Lower leg skin (tissue), 4 donors: ENCODE data around the gene SOCS1. TPM values are rescaled to one million over a fixed set of nuclear protein-coding genes. Genes with fewer than 3 reads are reported as not detected.

Source experiments
- DNase-seq, 2 donors: peaks; one replicate each; pipeline ENCODE4 v3.0.0-alpha.2; 2019; ENCODE audit warnings: low spot score in 2 of 2
- H3K4me3 ChIP-seq: fragments of 200-600 bp; sonication (generic); 2 replicates; pipeline ENCODE4 v1.5.1; 2017; ENCODE audit warnings: mild to moderate bottlenecking, low read depth; ENCODE audit not compliant: poor library complexity, severe bottlenecking
- POLR2A ChIP-seq, 2 donors: fragments of 450-650 bp; IDR thresholded peaks; one replicate each; pipeline ENCODE4 v1.6.1; 2016 to 2017; ENCODE audit warnings: antibody characterized with exemption in 2 of 2, mild to moderate bottlenecking in 1 of 2, moderate library complexity in 1 of 2
- WGBS, 2 donors: methylation state at CpG; one replicate each; pipeline ENCODE4 v1.1.5; 2018; 5-methylcytosine and 5-hydroxymethylcytosine counted together
- intact Hi-C: fragments of 100-400 bp; cut with DNase I; formaldehyde crosslinking; loops from one replicate; pipeline ENCODE4 v1.15.0; 2023; ENCODE audit warnings: low total_unique reads
- total RNA-seq, 4 donors: library from RNA; depleted of rRNA; stranded (reverse); fragments of >200 nt; gene quantifications; one replicate each; pipeline ENCODE4 v1.1.0, GENCODE V29; 2016
- TF ChIP-seq, protein P1 (sequence below), 3 donors: fragments of 450-650 bp; IDR thresholded peaks; one replicate each; pipeline ENCODE4 v1.5.1; 2016; ENCODE audit warnings: antibody characterized with exemption in 3 of 3, mild to moderate bottlenecking in 3 of 3, moderate library complexity in 2 of 3

Gene SOCS1
- total RNA-seq, 4 donors from 2014 or later = 7.7 to 20.6 (median 10.1) TPM

DNA sequence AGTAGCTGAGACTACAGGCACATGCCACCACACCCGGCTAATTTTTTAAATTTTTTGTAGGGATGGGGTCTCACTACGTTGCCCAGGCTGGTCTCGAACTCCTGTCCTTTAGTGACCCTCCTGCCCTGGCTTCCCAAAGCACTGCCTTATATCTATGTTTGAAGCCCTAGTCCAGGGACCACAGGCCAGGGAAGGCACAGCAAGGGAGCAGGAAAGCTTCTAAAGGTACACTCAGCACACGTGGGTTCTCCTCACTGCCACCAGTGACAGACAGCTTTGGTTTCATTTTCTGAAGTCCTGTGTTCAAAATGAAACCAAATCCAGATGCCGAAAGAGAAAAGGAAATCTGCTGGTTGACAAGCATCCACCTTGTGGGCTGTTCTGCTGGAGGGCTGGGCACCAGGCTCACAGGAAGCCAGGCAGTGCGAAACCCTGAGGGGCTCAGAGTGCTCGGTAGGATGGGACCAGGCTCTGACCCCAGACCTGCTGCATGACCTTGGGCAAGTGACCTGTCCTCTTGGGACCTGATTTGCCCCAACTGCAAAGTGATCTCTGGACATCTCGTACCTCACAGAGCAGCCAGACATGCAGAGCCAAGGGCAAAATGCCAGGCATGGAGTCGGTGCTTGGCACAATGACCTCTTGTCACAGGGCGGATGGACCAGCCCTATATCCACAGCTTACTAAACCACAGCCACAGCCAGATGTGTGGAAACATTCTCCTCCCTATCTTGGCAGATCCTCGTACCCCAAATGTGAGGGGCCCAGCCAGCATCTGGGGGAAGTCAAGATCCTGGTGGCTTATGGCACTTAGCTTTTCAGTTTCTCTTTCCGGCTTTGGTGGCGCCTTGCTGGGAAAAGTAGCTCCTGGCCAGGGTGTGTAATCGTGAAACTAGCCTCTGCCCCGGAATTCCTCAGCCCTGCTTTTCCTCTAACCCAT, 2.8 kb upstream of the SOCS1 start:
- TF ChIP-seq, protein P1, sequence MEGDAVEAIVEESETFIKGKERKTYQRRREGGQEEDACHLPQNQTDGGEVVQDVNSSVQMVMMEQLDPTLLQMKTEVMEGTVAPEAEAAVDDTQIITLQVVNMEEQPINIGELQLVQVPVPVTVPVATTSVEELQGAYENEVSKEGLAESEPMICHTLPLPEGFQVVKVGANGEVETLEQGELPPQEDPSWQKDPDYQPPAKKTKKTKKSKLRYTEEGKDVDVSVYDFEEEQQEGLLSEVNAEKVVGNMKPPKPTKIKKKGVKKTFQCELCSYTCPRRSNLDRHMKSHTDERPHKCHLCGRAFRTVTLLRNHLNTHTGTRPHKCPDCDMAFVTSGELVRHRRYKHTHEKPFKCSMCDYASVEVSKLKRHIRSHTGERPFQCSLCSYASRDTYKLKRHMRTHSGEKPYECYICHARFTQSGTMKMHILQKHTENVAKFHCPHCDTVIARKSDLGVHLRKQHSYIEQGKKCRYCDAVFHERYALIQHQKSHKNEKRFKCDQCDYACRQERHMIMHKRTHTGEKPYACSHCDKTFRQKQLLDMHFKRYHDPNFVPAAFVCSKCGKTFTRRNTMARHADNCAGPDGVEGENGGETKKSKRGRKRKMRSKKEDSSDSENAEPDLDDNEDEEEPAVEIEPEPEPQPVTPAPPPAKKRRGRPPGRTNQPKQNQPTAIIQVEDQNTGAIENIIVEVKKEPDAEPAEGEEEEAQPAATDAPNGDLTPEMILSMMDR (IDR thresholded peaks at IDR 0.05) = no peak
- no peak for TF ChIP-seq POLR2A (IDR thresholded peaks at IDR 0.05)
- 33 to 40% methylated on average over 14 to 15 of the region's 15 CpGs for WGBS, 2 donors
- H3K4me3 ChIP-seq = no peak overlapping the region
- peak; percentile 65 to 92 for DNase-seq
- intact Hi-C loops = loop anchor here (5.0 to 10.0 kb wide), 2 partner anchors 154 to 287 kb away; no protein-coding TSS in a partner anchor

- WGBS, 2 donors = 27 to 29% methylated on average over 18 to 21 of the region's 21 CpGs
- intact Hi-C loops = loop anchor here (5.0 to 10.0 kb wide), 2 partner anchors 153 to 285 kb away; no protein-coding TSS in a partner anchor
- TF ChIP-seq, protein P1 (IDR thresholded peaks at IDR 0.05) = peak in 1 of 3 donors; percentile 63
- no peak for TF ChIP-seq POLR2A (IDR thresholded peaks at IDR 0.05)
- H3K4me3 ChIP-seq = no peak overlapping the region
- DNase-seq = peak; percentile 80 to 95
Measured at GRCh38 chr16:11257131-11257938, 1.3 kb upstream of the SOCS1 start.

- DNase-seq = peak; percentile 52 to 92
- 0 to 1% methylated on average over 9 to 15 of the region's 32 CpGs for WGBS, 2 donors
- intact Hi-C loops = loop anchor here (5.0 to 10.0 kb wide), 2 partner anchors 152 to 284 kb away; no protein-coding TSS in a partner anchor
- TF ChIP-seq POLR2A (IDR thresholded peaks at IDR 0.05) = no peak
- TF ChIP-seq, protein P1 (IDR thresholded peaks at IDR 0.05) = no peak
- peak overlapping the region; percentile 74 for H3K4me3 ChIP-seq
Measured at GRCh38 chr16:11256661-11257130, 692 bp upstream of the SOCS1 start.

GRCh38 chr16:11254913-11255736, 879 bp downstream of the SOCS1 start:
- peak overlapping the region; percentile 57 for H3K4me3 ChIP-seq
- TF ChIP-seq, protein P1 (IDR thresholded peaks at IDR 0.05) = no peak
- TF ChIP-seq POLR2A (IDR thresholded peaks at IDR 0.05) = no peak
- intact Hi-C loops = loop anchor here (5.0 to 10.0 kb wide), 3 partner anchors 150 to 1228 kb away; no protein-coding TSS in a partner anchor
- WGBS, 2 donors = 1 to 2% methylated on average over 59 to 73 of the region's 105 CpGs
- DNase-seq = peak in 1 of 2 donors; percentile 90
